ENCODE measurements around the gene RFX7.

DNA sequence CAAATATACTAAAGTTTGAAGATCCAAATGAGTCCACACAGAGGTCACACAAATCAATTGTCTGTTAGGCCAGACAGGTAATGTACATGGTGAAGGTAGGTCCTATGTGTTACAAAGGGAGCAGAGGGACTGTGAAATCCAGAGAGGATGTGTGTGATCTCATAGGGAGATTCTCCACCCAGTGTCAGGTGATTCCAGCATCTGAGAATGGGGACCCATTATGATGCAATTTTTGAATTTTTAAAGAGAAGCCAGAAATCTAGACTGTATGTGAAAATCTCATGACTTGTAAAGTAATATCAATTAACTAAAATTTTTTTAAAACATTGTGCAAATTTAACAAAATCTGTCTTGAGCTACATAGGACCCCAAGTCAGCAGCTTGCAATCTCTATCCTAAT, 192.0 kb downstream of the RFX7 start:
- TF ChIP-seq, protein P1, sequence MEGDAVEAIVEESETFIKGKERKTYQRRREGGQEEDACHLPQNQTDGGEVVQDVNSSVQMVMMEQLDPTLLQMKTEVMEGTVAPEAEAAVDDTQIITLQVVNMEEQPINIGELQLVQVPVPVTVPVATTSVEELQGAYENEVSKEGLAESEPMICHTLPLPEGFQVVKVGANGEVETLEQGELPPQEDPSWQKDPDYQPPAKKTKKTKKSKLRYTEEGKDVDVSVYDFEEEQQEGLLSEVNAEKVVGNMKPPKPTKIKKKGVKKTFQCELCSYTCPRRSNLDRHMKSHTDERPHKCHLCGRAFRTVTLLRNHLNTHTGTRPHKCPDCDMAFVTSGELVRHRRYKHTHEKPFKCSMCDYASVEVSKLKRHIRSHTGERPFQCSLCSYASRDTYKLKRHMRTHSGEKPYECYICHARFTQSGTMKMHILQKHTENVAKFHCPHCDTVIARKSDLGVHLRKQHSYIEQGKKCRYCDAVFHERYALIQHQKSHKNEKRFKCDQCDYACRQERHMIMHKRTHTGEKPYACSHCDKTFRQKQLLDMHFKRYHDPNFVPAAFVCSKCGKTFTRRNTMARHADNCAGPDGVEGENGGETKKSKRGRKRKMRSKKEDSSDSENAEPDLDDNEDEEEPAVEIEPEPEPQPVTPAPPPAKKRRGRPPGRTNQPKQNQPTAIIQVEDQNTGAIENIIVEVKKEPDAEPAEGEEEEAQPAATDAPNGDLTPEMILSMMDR (IDR thresholded peaks at IDR 0.05) = no peak
- TF ChIP-seq POLR2A (IDR thresholded peaks at IDR 0.05) (no peak), EP300 (IDR thresholded peaks at IDR 0.05) (no peak)
